Measurements from ENCODE around the gene ZNF236. TPM values are rescaled to one million over a fixed set of nuclear protein-coding genes. Genes with fewer than 3 reads are reported as not detected.

The ZNF236 gene
- total RNA-seq, 1 experiment from 2014 or later = 24.8 TPM

DNA sequence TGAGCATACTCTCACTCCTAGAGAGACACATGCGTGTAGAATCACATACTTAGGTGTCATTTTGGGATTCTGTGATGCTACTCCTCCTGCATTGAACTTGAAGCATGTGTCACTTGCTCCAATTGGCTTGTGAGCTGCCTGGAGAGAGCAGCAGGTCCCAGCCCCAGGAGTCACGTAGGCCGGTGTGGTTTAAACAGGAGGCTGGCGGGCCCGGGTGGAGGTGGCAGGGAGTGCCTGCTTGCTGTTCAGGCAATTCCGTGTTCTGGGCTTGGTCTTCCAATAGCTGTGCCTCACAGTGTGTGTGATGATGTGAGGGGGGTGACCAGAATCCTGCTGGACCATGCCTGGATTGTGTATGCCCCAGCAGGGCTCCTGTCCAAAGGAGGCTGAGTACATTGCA lies 51.0 kb downstream of the ZNF236 start:
- Histone ChIP-seq H3K27ac (ENCODE audit: low read depth, low read length, poor library complexity, severe bottlenecking) (no peak overlapping the region), H3K27me3 (replicated peaks; ENCODE audit: insufficient read depth, low read depth, low read length, poor library complexity) (no peaks in the 10 kb centered on the region), H3K4me1 (ENCODE audit: insufficient read depth, low read length, poor library complexity, severe bottlenecking) (no peaks in the 10 kb centered on the region), H3K36me3 (ENCODE audit: insufficient read depth, low read length, poor library complexity, severe bottlenecking) (no peaks in the 10 kb centered on the region), H3K9me3 (ENCODE audit: low read depth, low read length, poor library complexity, severe bottlenecking) (no peaks in the 10 kb centered on the region), H3K4me3 (ENCODE audit: low read depth, low read length, poor library complexity, severe bottlenecking) (no peak overlapping the region)
- no TSS peak for BruUV-seq (replicated peaks)
- intact Hi-C loops (cut with micrococcal nuclease; ENCODE audit: unreplicated experiment) = no loop called here
- TF ChIP-seq EZH2 (IDR thresholded peaks at IDR 0.05; ENCODE audit: borderline replicate concordance, low read depth, low read length, poor library complexity, severe bottlenecking) = no peak
- TF ChIP-seq, protein P1, sequence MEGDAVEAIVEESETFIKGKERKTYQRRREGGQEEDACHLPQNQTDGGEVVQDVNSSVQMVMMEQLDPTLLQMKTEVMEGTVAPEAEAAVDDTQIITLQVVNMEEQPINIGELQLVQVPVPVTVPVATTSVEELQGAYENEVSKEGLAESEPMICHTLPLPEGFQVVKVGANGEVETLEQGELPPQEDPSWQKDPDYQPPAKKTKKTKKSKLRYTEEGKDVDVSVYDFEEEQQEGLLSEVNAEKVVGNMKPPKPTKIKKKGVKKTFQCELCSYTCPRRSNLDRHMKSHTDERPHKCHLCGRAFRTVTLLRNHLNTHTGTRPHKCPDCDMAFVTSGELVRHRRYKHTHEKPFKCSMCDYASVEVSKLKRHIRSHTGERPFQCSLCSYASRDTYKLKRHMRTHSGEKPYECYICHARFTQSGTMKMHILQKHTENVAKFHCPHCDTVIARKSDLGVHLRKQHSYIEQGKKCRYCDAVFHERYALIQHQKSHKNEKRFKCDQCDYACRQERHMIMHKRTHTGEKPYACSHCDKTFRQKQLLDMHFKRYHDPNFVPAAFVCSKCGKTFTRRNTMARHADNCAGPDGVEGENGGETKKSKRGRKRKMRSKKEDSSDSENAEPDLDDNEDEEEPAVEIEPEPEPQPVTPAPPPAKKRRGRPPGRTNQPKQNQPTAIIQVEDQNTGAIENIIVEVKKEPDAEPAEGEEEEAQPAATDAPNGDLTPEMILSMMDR (conservative IDR thresholded peaks at IDR 0.05; ENCODE audit: low read depth, low read length) = no peak
- no peak for DNase-seq (ENCODE audit: low spot score)
- CTCF ChIA-PET = no interaction called here
- POLR2A ChIA-PET (ENCODE audit: low non-redundant PET) = no interaction called here

DNA sequence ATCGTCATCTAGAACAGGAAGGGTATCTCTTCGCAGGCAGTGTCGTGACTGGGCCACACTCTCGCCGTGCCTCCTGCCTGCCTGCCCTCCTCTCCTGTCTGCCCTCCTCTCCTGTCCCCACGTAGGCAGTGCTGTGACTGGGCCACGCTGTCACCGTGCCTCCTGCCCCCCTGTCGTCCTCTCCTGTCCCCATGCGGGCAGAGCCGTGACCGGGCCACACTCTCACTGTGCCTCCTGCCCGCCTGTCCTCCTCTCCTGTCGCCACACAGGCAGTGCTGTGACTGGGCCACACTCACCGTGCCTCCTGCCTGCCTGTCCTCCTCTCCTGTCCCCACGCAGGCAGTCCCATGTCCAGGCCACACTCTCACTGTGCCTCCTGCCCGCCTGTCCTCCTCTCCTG lies 51.4 kb downstream of the ZNF236 start:
- no TSS peak for BruUV-seq (replicated peaks)
- TF ChIP-seq, protein P1 (conservative IDR thresholded peaks at IDR 0.05; ENCODE audit: low read depth, low read length) = no peak
- no peak for TF ChIP-seq EZH2 (IDR thresholded peaks at IDR 0.05; ENCODE audit: borderline replicate concordance, low read depth, low read length, poor library complexity, severe bottlenecking)
- Histone ChIP-seq H3K9me3 (ENCODE audit: low read depth, low read length, poor library complexity, severe bottlenecking) (no peaks in the 10 kb centered on the region), H3K4me1 (ENCODE audit: insufficient read depth, low read length, poor library complexity, severe bottlenecking) (no peaks in the 10 kb centered on the region), H3K4me3 (ENCODE audit: low read depth, low read length, poor library complexity, severe bottlenecking) (no peak overlapping the region), H3K27ac (ENCODE audit: low read depth, low read length, poor library complexity, severe bottlenecking) (no peak overlapping the region), H3K36me3 (ENCODE audit: insufficient read depth, low read length, poor library complexity, severe bottlenecking) (no peaks in the 10 kb centered on the region), H3K27me3 (replicated peaks; ENCODE audit: insufficient read depth, low read depth, low read length, poor library complexity) (no peaks in the 10 kb centered on the region)
- ChIA-PET CTCF (no interaction called here), POLR2A (ENCODE audit: low non-redundant PET) (no interaction called here)
- intact Hi-C loops (cut with micrococcal nuclease; ENCODE audit: unreplicated experiment) = no loop called here
- DNase-seq (ENCODE audit: low spot score) = no peak

DNA sequence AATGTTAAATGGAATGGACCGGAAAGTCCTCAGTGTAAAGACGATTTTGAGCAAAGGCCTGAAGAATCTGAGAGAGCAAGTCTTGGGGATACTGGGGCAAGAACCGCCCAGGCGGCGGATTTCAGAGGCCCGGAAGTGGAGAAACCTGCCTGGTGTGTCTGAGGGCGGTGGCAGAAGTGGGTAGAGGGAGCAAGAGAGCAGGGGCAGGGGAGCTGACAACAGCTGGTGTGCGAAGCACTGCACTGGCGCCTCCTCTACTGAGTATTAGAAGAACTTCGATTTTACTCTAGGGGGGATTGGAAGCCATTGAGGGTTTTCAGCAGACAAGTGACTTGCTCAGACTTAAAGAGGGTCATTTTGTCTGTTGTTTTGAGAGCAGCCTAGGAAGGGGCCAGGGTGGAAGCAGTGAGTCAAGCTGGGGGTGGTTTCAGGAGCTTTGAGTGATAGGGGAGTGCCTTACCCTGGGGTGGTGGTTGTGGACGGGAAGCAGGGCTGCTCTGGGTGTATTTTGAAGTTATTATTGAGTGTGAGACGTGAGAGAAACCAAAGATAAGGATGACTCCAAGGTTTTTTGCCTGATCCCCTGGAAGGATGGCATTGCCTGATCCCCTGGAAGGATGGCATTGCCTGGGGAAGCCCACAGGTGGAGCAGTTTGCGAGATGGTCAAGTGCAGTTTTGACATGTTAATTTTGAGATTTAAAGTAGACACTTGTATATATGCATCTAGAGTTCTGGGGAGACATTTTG lies 52.5 kb downstream of the ZNF236 start:
- TF ChIP-seq, protein P1 (conservative IDR thresholded peaks at IDR 0.05; ENCODE audit: low read depth, low read length) = no peak
- no peak for TF ChIP-seq EZH2 (IDR thresholded peaks at IDR 0.05; ENCODE audit: borderline replicate concordance, low read depth, low read length, poor library complexity, severe bottlenecking)
- intact Hi-C loops (cut with micrococcal nuclease; ENCODE audit: unreplicated experiment) = loop anchor here (5.0 kb wide), 1 partner anchor 182 kb away; no protein-coding TSS in a partner anchor
- ChIA-PET POLR2A (ENCODE audit: low non-redundant PET) (no interaction called here), CTCF (no interaction called here)
- no TSS peak for BruUV-seq (replicated peaks)
- peak; percentile 3 for DNase-seq (ENCODE audit: low spot score)
- Histone ChIP-seq H3K36me3 (ENCODE audit: insufficient read depth, low read length, poor library complexity, severe bottlenecking) (no peaks in the 10 kb centered on the region), H3K4me3 (ENCODE audit: low read depth, low read length, poor library complexity, severe bottlenecking) (no peak overlapping the region), H3K27me3 (replicated peaks; ENCODE audit: insufficient read depth, low read depth, low read length, poor library complexity) (no peaks in the 10 kb centered on the region), H3K9me3 (ENCODE audit: low read depth, low read length, poor library complexity, severe bottlenecking) (no peaks in the 10 kb centered on the region), H3K27ac (ENCODE audit: low read depth, low read length, poor library complexity, severe bottlenecking) (no peak overlapping the region), H3K4me1 (ENCODE audit: insufficient read depth, low read length, poor library complexity, severe bottlenecking) (no peaks in the 10 kb centered on the region)

Measured in A673 (cell line).